AG09319 (cell line): Measurements from ENCODE around the gene BIVM.

Experiments used
- DNase-seq: peaks from one replicate; pipeline ENCODE4 v3.0.0-alpha.2; 2010; ENCODE audit warnings: low read depth; ENCODE audit errors: extremely low read depth
- CTCF ChIP-seq: IDR thresholded peaks from 2 replicates; pipeline ENCODE4 v1.5.1; 2011; ENCODE audit warnings: low read depth, mild to moderate bottlenecking, inconsistent platforms, low read length, moderate library complexity

BIVM gene

GRCh38 chr13:102807699-102808098 lies 8.8 kb downstream of the BIVM start:
- no peak for TF ChIP-seq CTCF
- no peak for DNase-seq

- DNase-seq: no peak
These were observed 13.8 kb downstream of the BIVM start for GRCh38 chr13:102812611-102813287.

GRCh38 chr13:102814025-102814607 lies 15.2 kb downstream of the BIVM start:
- TF ChIP-seq CTCF: no peak

More at GRCh38 chr13:102812611-102813287, 13.8 kb downstream of the BIVM start:
- TF ChIP-seq CTCF: no peak

GRCh38 chr13:102814793-102815192 lies 15.9 kb downstream of the BIVM start:
- TF ChIP-seq CTCF: no peak
- no peak for DNase-seq

More at GRCh38 chr13:102814025-102814607, 15.2 kb downstream of the BIVM start:
- DNase-seq: no peak

- no peak for DNase-seq
- TF ChIP-seq CTCF: no peak
These were observed 16.9 kb downstream of the BIVM start for GRCh38 chr13:102815788-102816187.

- no peak for TF ChIP-seq CTCF
- no peak for DNase-seq
These were observed 17.8 kb downstream of the BIVM start for GRCh38 chr13:102816708-102817107.

GRCh38 chr13:102817241-102817640 lies 18.3 kb downstream of the BIVM start:
- no peak for DNase-seq
- TF ChIP-seq CTCF: no peak
